ENCODE results near the gene FGD6. TPM values are rescaled to one million over a fixed set of nuclear protein-coding genes. Genes with fewer than 3 reads are reported as not detected.

The FGD6 gene
- total RNA-seq, 1 experiment from 2014 or later, result 23.5 TPM

DNA sequence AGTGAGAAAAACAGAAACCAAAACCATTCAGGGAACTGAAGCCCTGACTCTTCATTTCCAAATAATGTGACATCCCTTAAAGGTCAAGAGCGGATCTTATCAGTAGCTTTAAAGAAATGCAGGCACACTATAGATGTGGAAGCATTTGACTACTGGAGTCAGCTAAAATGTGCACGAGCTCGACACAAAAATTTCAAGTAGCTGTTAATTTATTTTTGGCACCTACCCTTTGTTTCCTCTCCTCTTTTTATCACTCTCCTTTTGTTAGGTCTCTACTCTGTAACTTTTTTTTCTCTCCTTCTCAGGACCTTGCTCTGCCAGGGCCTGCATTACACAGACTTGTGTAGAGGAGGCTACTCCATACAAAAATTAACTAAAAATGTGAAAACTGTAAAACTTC is 58.3 kb downstream of the FGD6 start:
- BruUV-seq (replicated peaks), result no TSS peak
- peaks cover 18% of the 10 kb centered on the region for H3K4me1 Mint-ChIP-seq (ENCODE audit: low read depth, unreplicated experiment)
- ChIA-PET CTCF (no interaction called here), POLR2A (no interaction called here)
- DNase-seq, result no peak
- peaks cover 10% of the 10 kb centered on the region for H3K9me3 Mint-ChIP-seq (ENCODE audit: unreplicated experiment)
- Histone ChIP-seq H3K4me1 (peaks cover 23% of the 10 kb centered on the region), H3K27me3 (replicated peaks; ENCODE audit: control insufficient read depth, insufficient read depth, low read length) (no peaks in the 10 kb centered on the region), H3K36me3 (ENCODE audit: control insufficient read depth, insufficient read depth, low read length) (no peaks in the 10 kb centered on the region; the same call in 1 of the 2 replicates), H3K4me3 (ENCODE audit: low read depth, low read length) (no peak overlapping the region), H3K9me3 (no peaks in the 10 kb centered on the region; the same call in 1 of the 2 replicates)
- no peak overlapping the region for H3K27ac Mint-ChIP-seq (ENCODE audit: unreplicated experiment)
- peaks cover 19% of the 10 kb centered on the region for H3K36me3 Mint-ChIP-seq (ENCODE audit: insufficient read depth, unreplicated experiment)
- intact Hi-C loops (cut with micrococcal nuclease; ENCODE audit: unreplicated experiment), result no loop called here
- no peak overlapping the region for H3K4me3 Mint-ChIP-seq (ENCODE audit: unreplicated experiment)
- no peaks in the 10 kb centered on the region for H3K27me3 Mint-ChIP-seq (ENCODE audit: insufficient read depth, unreplicated experiment)
- TF ChIP-seq, protein P1, sequence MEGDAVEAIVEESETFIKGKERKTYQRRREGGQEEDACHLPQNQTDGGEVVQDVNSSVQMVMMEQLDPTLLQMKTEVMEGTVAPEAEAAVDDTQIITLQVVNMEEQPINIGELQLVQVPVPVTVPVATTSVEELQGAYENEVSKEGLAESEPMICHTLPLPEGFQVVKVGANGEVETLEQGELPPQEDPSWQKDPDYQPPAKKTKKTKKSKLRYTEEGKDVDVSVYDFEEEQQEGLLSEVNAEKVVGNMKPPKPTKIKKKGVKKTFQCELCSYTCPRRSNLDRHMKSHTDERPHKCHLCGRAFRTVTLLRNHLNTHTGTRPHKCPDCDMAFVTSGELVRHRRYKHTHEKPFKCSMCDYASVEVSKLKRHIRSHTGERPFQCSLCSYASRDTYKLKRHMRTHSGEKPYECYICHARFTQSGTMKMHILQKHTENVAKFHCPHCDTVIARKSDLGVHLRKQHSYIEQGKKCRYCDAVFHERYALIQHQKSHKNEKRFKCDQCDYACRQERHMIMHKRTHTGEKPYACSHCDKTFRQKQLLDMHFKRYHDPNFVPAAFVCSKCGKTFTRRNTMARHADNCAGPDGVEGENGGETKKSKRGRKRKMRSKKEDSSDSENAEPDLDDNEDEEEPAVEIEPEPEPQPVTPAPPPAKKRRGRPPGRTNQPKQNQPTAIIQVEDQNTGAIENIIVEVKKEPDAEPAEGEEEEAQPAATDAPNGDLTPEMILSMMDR (IDR thresholded peaks at IDR 0.05; ENCODE audit: insufficient read depth in 1 of 2, low read depth in 1 of 2, low read length in 1 of 2, severe bottlenecking in 1 of 2, unreplicated experiment in 1 of 2), result no peak

DNA sequence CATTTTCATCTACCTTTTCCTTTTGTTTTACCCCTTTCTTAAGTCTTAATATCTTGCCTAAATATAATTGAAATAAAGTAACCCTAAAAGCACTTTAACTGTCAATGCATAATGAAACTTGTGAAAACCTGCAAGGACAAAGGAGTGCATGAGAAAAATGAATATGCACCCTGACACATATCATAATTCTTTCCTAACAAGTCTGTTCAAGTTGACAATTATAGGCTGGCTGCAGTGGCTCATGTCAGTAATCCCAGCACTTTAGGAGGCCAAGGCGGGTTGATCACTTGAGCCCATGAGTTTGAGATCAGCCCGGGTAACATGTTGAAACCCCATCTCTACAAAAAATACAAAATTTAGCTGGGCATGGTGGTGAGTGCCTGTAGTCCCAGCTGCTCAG is 65.4 kb downstream of the FGD6 start:
- H3K4me1 Mint-ChIP-seq (ENCODE audit: low read depth, unreplicated experiment), result no peaks in the 10 kb centered on the region
- TF ChIP-seq, protein P1 (IDR thresholded peaks at IDR 0.05; ENCODE audit: insufficient read depth in 1 of 2, low read depth in 1 of 2, low read length in 1 of 2, severe bottlenecking in 1 of 2, unreplicated experiment in 1 of 2), result no peak
- intact Hi-C loops (cut with micrococcal nuclease; ENCODE audit: unreplicated experiment), result no loop called here
- Histone ChIP-seq H3K4me3 (ENCODE audit: low read depth, low read length) (no peak overlapping the region), H3K4me1 (no peaks in the 10 kb centered on the region), H3K27me3 (replicated peaks; ENCODE audit: control insufficient read depth, insufficient read depth, low read length) (no peaks in the 10 kb centered on the region), H3K36me3 (ENCODE audit: control insufficient read depth, insufficient read depth, low read length) (no peaks in the 10 kb centered on the region), H3K9me3 (no peaks in the 10 kb centered on the region; the same call in 1 of the 2 replicates)
- H3K4me3 Mint-ChIP-seq (ENCODE audit: unreplicated experiment), result no peak overlapping the region
- POLR2A ChIA-PET, result no interaction called here
- H3K9me3 Mint-ChIP-seq (ENCODE audit: unreplicated experiment), result peaks cover 5% of the 10 kb centered on the region
- CTCF ChIA-PET, result no interaction called here
- BruUV-seq (replicated peaks), result no TSS peak
- no peak for DNase-seq
- no peak overlapping the region for H3K27ac Mint-ChIP-seq (ENCODE audit: unreplicated experiment)
- peaks cover 25% of the 10 kb centered on the region for H3K36me3 Mint-ChIP-seq (ENCODE audit: insufficient read depth, unreplicated experiment)
- H3K27me3 Mint-ChIP-seq (ENCODE audit: insufficient read depth, unreplicated experiment), result no peaks in the 10 kb centered on the region

DNA sequence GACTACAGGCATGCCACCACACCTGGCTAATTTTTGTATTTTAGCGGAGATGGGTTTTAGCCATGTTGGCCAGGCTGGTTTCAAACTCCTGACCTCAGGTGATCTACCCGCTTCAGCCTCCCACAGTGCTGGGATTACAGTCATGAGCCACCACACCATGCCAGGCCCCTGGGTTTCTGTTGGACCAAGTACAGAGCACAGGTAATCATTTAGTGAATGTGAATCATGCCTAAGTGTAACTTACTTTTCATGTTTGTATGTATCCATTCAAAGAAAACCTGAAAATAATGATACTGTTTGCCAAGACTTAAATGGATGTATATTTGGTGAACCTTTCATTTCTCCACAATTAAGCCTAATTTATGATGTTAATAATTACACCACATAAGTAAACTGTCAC is 65.9 kb downstream of the FGD6 start:
- Histone ChIP-seq H3K9me3 (no peaks in the 10 kb centered on the region), H3K4me3 (ENCODE audit: low read depth, low read length) (no peak overlapping the region), H3K36me3 (ENCODE audit: control insufficient read depth, insufficient read depth, low read length) (no peaks in the 10 kb centered on the region), H3K4me1 (no peaks in the 10 kb centered on the region), H3K27me3 (replicated peaks; ENCODE audit: control insufficient read depth, insufficient read depth, low read length) (no peaks in the 10 kb centered on the region)
- BruUV-seq (replicated peaks), result no TSS peak
- Mint-ChIP-seq H3K9me3 (ENCODE audit: unreplicated experiment) (peaks cover under 1% of the 10 kb centered on the region), H3K27me3 (ENCODE audit: insufficient read depth, unreplicated experiment) (no peaks in the 10 kb centered on the region), H3K4me3 (ENCODE audit: unreplicated experiment) (no peak overlapping the region), H3K36me3 (ENCODE audit: insufficient read depth, unreplicated experiment) (peaks cover 21% of the 10 kb centered on the region), H3K4me1 (ENCODE audit: low read depth, unreplicated experiment) (no peaks in the 10 kb centered on the region), H3K27ac (ENCODE audit: unreplicated experiment) (no peak overlapping the region)
- no peak for DNase-seq
- ChIA-PET POLR2A (no interaction called here), CTCF (no interaction called here)
- intact Hi-C loops (cut with micrococcal nuclease; ENCODE audit: unreplicated experiment), result no loop called here
- TF ChIP-seq, protein P1 (IDR thresholded peaks at IDR 0.05; ENCODE audit: insufficient read depth in 1 of 2, low read depth in 1 of 2, low read length in 1 of 2, severe bottlenecking in 1 of 2, unreplicated experiment in 1 of 2), result no peak
